Upper lobe of left lung (tissue), 4 donors: ENCODE results near the gene SLX4IP.

Experiments used
- CTCF ChIP-seq, 6 experiments: fragments of 450-650 bp in 4 of 6; fragments of 200-600 bp in 2 of 6; sonication (generic) in 2 of 6; IDR thresholded peaks; one replicate each; pipeline ENCODE4 v1.5.1; 2016 to 2019; ENCODE audit warnings: antibody characterized with exemption in 6 of 6
- EP300 ChIP-seq, 4 donors: sonication (generic); formaldehyde crosslinking; IDR thresholded peaks; one replicate each; pipeline ENCODE4 v1.5.1; 2017; ENCODE audit warnings: antibody characterized with exemption in 4 of 4, control low read depth in 2 of 4
- POLR2A ChIP-seq, 4 donors: fragments of 450-650 bp; IDR thresholded peaks; one replicate each; pipeline ENCODE4 v1.5.1; 2016 to 2017; ENCODE audit warnings: antibody characterized with exemption in 4 of 4, mild to moderate bottlenecking in 2 of 4
- POLR2AphosphoS5 ChIP-seq, 2 donors: sonication (generic); formaldehyde crosslinking; IDR thresholded peaks; one replicate each; pipeline ENCODE4 v1.5.1; 2017; ENCODE audit warnings: antibody characterized with exemption in 2 of 2

GRCh38 chr20:10560686-10561085 is 125.6 kb downstream of the SLX4IP start:
- no peak for TF ChIP-seq CTCF (IDR thresholded peaks at IDR 0.05)
- no peak for TF ChIP-seq EP300 (IDR thresholded peaks at IDR 0.05)
- no peak for TF ChIP-seq POLR2A (IDR thresholded peaks at IDR 0.05)
- TF ChIP-seq POLR2AphosphoS5 (IDR thresholded peaks at IDR 0.05): no peak
